ENCODE results near the gene CLDND2. TPM values are rescaled to one million over a fixed set of nuclear protein-coding genes. Genes with fewer than 3 reads are reported as not detected.

Gene CLDND2
- total and polyA plus RNA-seq, 4 donors, result 0.22 to 3.0 TPM; not detected in 2

- WGBS, result 75% methylated on average over 10 of the region's 10 CpGs
- peaks cover 6 to 41% (median 28%) of the 10 kb centered on the region in 4 donors for H3K36me3 ChIP-seq (ENCODE audit: control insufficient read depth in 4 of 4, insufficient read depth in 3 of 4, low read depth in 1 of 4, low read length in 3 of 4)
- H3K4me1 ChIP-seq (ENCODE audit: control insufficient read depth in 4 of 4, insufficient read depth in 4 of 4, low read length in 3 of 4), result peaks cover 2 to 29% (median 12%) of the 10 kb centered on the region in 4 donors
- no peak overlapping the region for H3K9ac ChIP-seq (ENCODE audit: low read depth in 1 of 2, low read length in 2 of 2)
- H3K9me3 ChIP-seq (ENCODE audit: control insufficient read depth in 4 of 4, low read length in 3 of 4), result no peaks in the 10 kb centered on the region
- no peak overlapping the region for H3K4me3 ChIP-seq (ENCODE audit: low read depth in 1 of 3, low read length in 3 of 3)
- no peak for TF ChIP-seq TAF1 (conservative IDR thresholded peaks at IDR 0.05)
- no peak for TF ChIP-seq FOXA1 (IDR thresholded peaks at IDR 0.05)
- TF ChIP-seq REST (IDR thresholded peaks at IDR 0.05), result peak; percentile 38
- TF ChIP-seq MAX (IDR thresholded peaks at IDR 0.05), result no peak
- no peak for TF ChIP-seq NR2F2 (IDR thresholded peaks at IDR 0.05)
- TF ChIP-seq GABPA (IDR thresholded peaks at IDR 0.05 in 1 of 2, conservative IDR thresholded peaks at IDR 0.05 in 1 of 2), result no peak
- peak; percentile 79 to 85 for TF ChIP-seq HNF4A (conservative IDR thresholded peaks at IDR 0.05)
- no peak for TF ChIP-seq YY1 (IDR thresholded peaks at IDR 0.05)
- no peak for TF ChIP-seq ATF3 (IDR thresholded peaks at IDR 0.05)
- TF ChIP-seq EGR1 (IDR thresholded peaks at IDR 0.05; ENCODE audit: low read depth in 2 of 2), result no peak
- TF ChIP-seq HNF4G (IDR thresholded peaks at IDR 0.05), result peak; percentile 57
- no peak for TF ChIP-seq FOXA2 (IDR thresholded peaks at IDR 0.05)
- TF ChIP-seq CTCF (IDR thresholded peaks at IDR 0.05; ENCODE audit: low read depth, low read length, missing input control), result no peak
- TF ChIP-seq JUND (IDR thresholded peaks at IDR 0.05), result peak in 1 of 2 donors; percentile 55
- TF ChIP-seq ZBTB33 (IDR thresholded peaks at IDR 0.05), result no peak
- peak; percentile 47 to 79 for TF ChIP-seq RXRA (IDR thresholded peaks at IDR 0.05)
- peak; percentile 64 for TF ChIP-seq SP1 (IDR thresholded peaks at IDR 0.05)
- no peak for TF ChIP-seq RAD21 (IDR thresholded peaks at IDR 0.05)
- no peaks in the 10 kb centered on the region for H3K27me3 ChIP-seq (ENCODE audit: control insufficient read depth in 4 of 4, insufficient read depth in 4 of 4, low read length in 3 of 4)
- H3K27ac ChIP-seq (ENCODE audit: low read depth in 1 of 2, low read length in 2 of 2), result peak overlapping the region in 1 of 2 donors; percentile 4
- DNase-seq (ENCODE audit: low spot score), result no peak
These were observed 21.4 kb downstream of the CLDND2 start for GRCh38 chr19:51347209-51347928.
